Measurements from ENCODE around the gene RBBP5. TPM values are rescaled to one million over a fixed set of nuclear protein-coding genes. Genes with fewer than 3 reads are reported as not detected.

The RBBP5 gene
- total and polyA plus RNA-seq, 2 of the 4 experiments (the other 2 are of a cell fraction), result 7.3 to 37.5 TPM

GRCh38 chr1:205082431-205082830 lies 39.3 kb downstream of the RBBP5 start:
- Histone ChIP-seq H4K91ac (ENCODE audit: insufficient read depth, low read depth, low read length) (no peak overlapping the region), H3K4me2 (ENCODE audit: low read depth, low read length) (no peak overlapping the region), H4K20me1 (ENCODE audit: insufficient read depth, low read length) (no peaks in the 10 kb centered on the region), H3K4me1 (ENCODE audit: control insufficient read depth, insufficient read depth, low read length) (no peaks in the 10 kb centered on the region), H3K27me3 (ENCODE audit: control insufficient read depth, insufficient read depth, low read length) (no peaks in the 10 kb centered on the region), H3K14ac (replicated peaks; ENCODE audit: low read depth, low read length) (no peak overlapping the region), H3K4ac (ENCODE audit: low read depth, low read length) (no peak overlapping the region), H2AK5ac (ENCODE audit: low read depth, low read length) (no peak overlapping the region), H4K8ac (ENCODE audit: low read depth in 2 of 2, low read length in 2 of 2) (no peak overlapping the region), H2BK120ac (ENCODE audit: low read depth, low read length) (no peak overlapping the region), H2BK5ac (ENCODE audit: low read depth, low read length, poor library complexity, severe bottlenecking) (no peak overlapping the region), H3K9ac (ENCODE audit: low read depth, low read length) (no peak overlapping the region), H3K18ac (ENCODE audit: low read depth, low read length) (no peak overlapping the region), H3K23ac (ENCODE audit: low read depth, low read length) (no peak overlapping the region), H3K4me3 (ENCODE audit: insufficient read depth, low read depth, low read length) (no peak overlapping the region), H3K36me3 (ENCODE audit: control insufficient read depth, insufficient read depth, low read length) (peaks cover 12% of the 10 kb centered on the region), H2AK9ac (replicated peaks; ENCODE audit: low read depth, low read length, poor library complexity) (no peak overlapping the region), H3K27ac (ENCODE audit: insufficient read depth, low read length) (no peak overlapping the region), H3K56ac (ENCODE audit: extremely low read depth, insufficient read depth, low read length) (no peak overlapping the region), H2AFZ (replicated peaks; ENCODE audit: low read length, poor library complexity) (no peak overlapping the region), H2BK15ac (ENCODE audit: low read depth, low read length) (no peak overlapping the region), H2BK20ac (ENCODE audit: low read depth, low read length) (no peak overlapping the region), H3K9me3 (ENCODE audit: control insufficient read depth, insufficient read depth, low read length) (no peaks in the 10 kb centered on the region), H3K79me1 (ENCODE audit: low read depth in 1 of 2, low read length in 2 of 2) (peaks cover 0 to 3% of the 10 kb centered on the region in 2 experiments; a peak in 1 of 4 replicates), H3K9me1 (ENCODE audit: insufficient read depth, low read length) (no peaks in the 10 kb centered on the region), H4K5ac (ENCODE audit: low read depth, low read length) (no peak overlapping the region)
- no TSS peak for BruUV-seq (replicated peaks)
- intact Hi-C loops (cut with micrococcal nuclease), result no loop called here
- dilution Hi-C loops (cut with HindIII; ENCODE audit: low sequenced_read_pairs, unreplicated experiment), result no loop called here
- ChIA-PET CTCF (interaction anchor here (2.6 kb wide), 1 partner anchor 20 kb away, joined by 10 read pairs; no protein-coding TSS in a partner anchor), POLR2A (ENCODE audit: unreplicated experiment) (no interaction called here)
- in situ Hi-C loops (cut with MboI; ENCODE audit: low sequenced_read_pairs), result no loop called here
- no CpG with 5 or more reads among the region's 4 CpGs for WGBS, 2 experiments (ENCODE audit: extremely low coverage in 2 of 2, insufficient read length in 1 of 2)
- no peak for ATAC-seq (ENCODE audit: low read depth)
- no peak for DNase-seq
- TF ChIP-seq USF2 (IDR thresholded peaks at IDR 0.05; ENCODE audit: low read depth, low read length) (no peak), RFX5 (IDR thresholded peaks at IDR 0.05; ENCODE audit: low read depth, low read length) (no peak), ELK1 (IDR thresholded peaks at IDR 0.05; ENCODE audit: borderline replicate concordance, low read depth, low read length) (no peak), BHLHE40 (IDR thresholded peaks at IDR 0.05; ENCODE audit: low read depth, low read length) (no peak)

Data from IMR-90 (cell line).